H9 (cell line): ENCODE measurements around the gene FDX2. TPM values are rescaled to one million over a fixed set of nuclear protein-coding genes. Genes with fewer than 3 reads are reported as not detected.

Source experiments
- DNase-seq: peaks from one replicate; pipeline ENCODE4 v3.0.0-alpha.2; 2017
- H2AFZ ChIP-seq: one replicate; pipeline ENCODE4 v1.6.1; 2013; ENCODE audit warnings: mild to moderate bottlenecking, low read length, control low read depth, moderate library complexity
- H2AK5ac ChIP-seq: 2 replicates; pipeline ENCODE4 v1.6.1; 2013; ENCODE audit warnings: low read length, control low read depth, mixed read lengths; ENCODE audit not compliant: insufficient read length
- H2BK120ac ChIP-seq: one replicate; pipeline ENCODE4 v1.6.1; 2013; ENCODE audit warnings: low read depth, mild to moderate bottlenecking, low read length, control low read depth, inconsistent platforms; ENCODE audit not compliant: poor library complexity, severe bottlenecking
- H2BK12ac ChIP-seq: 2 replicates; pipeline ENCODE4 v1.6.1; 2013; ENCODE audit warnings: low read length, control low read depth, mixed read lengths, low read depth; ENCODE audit not compliant: insufficient read length
- H2BK15ac ChIP-seq: 2 replicates; pipeline ENCODE4 v1.6.1; 2013; ENCODE audit warnings: low read depth, low read length, control low read depth
- H2BK20ac ChIP-seq: one replicate; pipeline ENCODE4 v1.6.1; 2013; ENCODE audit warnings: low read depth, mild to moderate bottlenecking, low read length, control low read depth, inconsistent platforms; ENCODE audit not compliant: poor library complexity, severe bottlenecking
- H2BK5ac ChIP-seq: 2 replicates; pipeline ENCODE4 v1.6.1; 2013; ENCODE audit warnings: low read length, control low read depth, mixed read lengths; ENCODE audit not compliant: insufficient read length
- H3K14ac ChIP-seq: 2 replicates; pipeline ENCODE4 v1.6.1; 2013; ENCODE audit warnings: low read length, control low read depth; ENCODE audit not compliant: insufficient read depth
- H3K18ac ChIP-seq: 2 replicates; pipeline ENCODE4 v1.6.1; 2013; ENCODE audit warnings: low read depth, mild to moderate bottlenecking, mixed read lengths, low read length, control low read depth; ENCODE audit not compliant: insufficient read length
- H3K23ac ChIP-seq: 2 replicates; pipeline ENCODE4 v1.6.1; 2013; ENCODE audit warnings: low read length, control low read depth, mixed read lengths, low read depth; ENCODE audit not compliant: insufficient read length
- H3K23me2 ChIP-seq: 2 replicates; pipeline ENCODE4 v1.6.1; 2013; ENCODE audit warnings: low read depth, mild to moderate bottlenecking, mixed read lengths, low read length, control low read depth; ENCODE audit not compliant: insufficient read length, poor library complexity, severe bottlenecking
- H3K27ac ChIP-seq: 2 replicates; pipeline ENCODE4 v1.5.1; 2013; ENCODE audit warnings: low read length, control low read depth, mixed read lengths, low read depth; ENCODE audit not compliant: insufficient read length
- H3K27me3 ChIP-seq: 2 replicates; pipeline ENCODE4 v1.6.1; 2013; ENCODE audit warnings: low read length, control low read depth, inconsistent platforms; ENCODE audit not compliant: insufficient read depth
- H3K4ac ChIP-seq: 2 replicates; pipeline ENCODE4 v1.6.1; 2013; ENCODE audit warnings: low read depth, mild to moderate bottlenecking, control low read depth, inconsistent platforms, low read length, moderate library complexity
- H3K4me1 ChIP-seq: 2 replicates; pipeline ENCODE4 v1.6.1; 2013; ENCODE audit warnings: low read length, control low read depth, inconsistent platforms; ENCODE audit not compliant: insufficient read depth
- H3K4me2 ChIP-seq: 2 replicates; pipeline ENCODE4 v1.6.1; 2013; ENCODE audit warnings: low read length, control low read depth, mixed read lengths; ENCODE audit not compliant: insufficient read length, insufficient read depth
- H3K56ac ChIP-seq: 2 replicates; pipeline ENCODE4 v1.6.1; 2013; ENCODE audit warnings: low read depth, mild to moderate bottlenecking, mixed read lengths, low read length, control low read depth; ENCODE audit not compliant: insufficient read length
- H3K79me1 ChIP-seq: 2 replicates; pipeline ENCODE4 v1.6.1; 2013; ENCODE audit warnings: low read depth, mild to moderate bottlenecking, moderate library complexity, low read length, control low read depth, inconsistent platforms; ENCODE audit not compliant: insufficient read depth, poor library complexity, severe bottlenecking
- H3K79me2 ChIP-seq: 2 replicates; pipeline ENCODE4 v1.6.1; 2013; ENCODE audit warnings: low read length, control low read depth, inconsistent platforms; ENCODE audit not compliant: insufficient read depth
- H3K9ac ChIP-seq: 2 replicates; pipeline ENCODE4 v1.6.1; 2013; ENCODE audit warnings: low read length, control low read depth, mixed read lengths; ENCODE audit not compliant: insufficient read length; ENCODE audit errors: extremely low read depth
- H3K9me3 ChIP-seq: one replicate; pipeline ENCODE4 v1.6.1; 2013; ENCODE audit warnings: low read depth, low read length, inconsistent platforms; ENCODE audit not compliant: control insufficient read depth
- H3T11ph ChIP-seq: one replicate; pipeline ENCODE4 v1.6.1; 2013; ENCODE audit warnings: mild to moderate bottlenecking, low read length, control low read depth, inconsistent platforms
- H4K20me1 ChIP-seq: one replicate; pipeline ENCODE4 v1.6.1; 2013; ENCODE audit not compliant: control insufficient read depth, insufficient read length, insufficient read depth
- H4K5ac ChIP-seq: 2 replicates; pipeline ENCODE4 v1.6.1; 2013; ENCODE audit warnings: low read depth, mild to moderate bottlenecking, mixed read lengths, low read length, control low read depth; ENCODE audit not compliant: insufficient read length
- H4K8ac ChIP-seq: replicated peaks from 2 replicates; pipeline ENCODE4 v1.6.1; 2013; ENCODE audit warnings: low read length, control low read depth, mixed read lengths, low read depth; ENCODE audit not compliant: insufficient read length
- H4K91ac ChIP-seq: 2 replicates; pipeline ENCODE4 v1.6.1; 2013; ENCODE audit warnings: low read depth, mild to moderate bottlenecking, moderate library complexity, mixed read lengths, low read length, control low read depth; ENCODE audit not compliant: insufficient read length
- H3K27ac Mint-ChIP-seq, 3 experiments: 2 replicates in 2 of 3; 3 replicates in 1 of 3; pipeline ENCODE4 v1.8.0; 2020 to 2021; ENCODE audit warnings: mixed read lengths in 3 of 3, mild to moderate bottlenecking in 1 of 3, moderate library complexity in 1 of 3
- H3K27me3 Mint-ChIP-seq: 2 replicates; pipeline ENCODE4 v1.8.0; 2021; ENCODE audit warnings: low read depth, mild to moderate bottlenecking, moderate library complexity, mixed read lengths
- H3K36me3 Mint-ChIP-seq, 3 experiments: 2 replicates in 2 of 3; 3 replicates in 1 of 3; pipeline ENCODE4 v1.8.0; 2020 to 2021; ENCODE audit warnings: low read depth in 3 of 3, mixed read lengths in 3 of 3; ENCODE audit not compliant: insufficient read depth in 1 of 3
- H3K4me1 Mint-ChIP-seq, 2 experiments: 2 replicates each; pipeline ENCODE4 v1.8.0; 2020; ENCODE audit warnings: mixed read lengths in 2 of 2
- H3K4me3 Mint-ChIP-seq, 2 experiments: 2 replicates in 1 of 2; 3 replicates in 1 of 2; pipeline ENCODE4 v1.8.0; 2020 to 2021; ENCODE audit warnings: mild to moderate bottlenecking in 2 of 2, mixed read lengths in 2 of 2, moderate library complexity in 1 of 2
- H3K9me3 Mint-ChIP-seq, 2 experiments: 2 replicates in 1 of 2; 3 replicates in 1 of 2; pipeline ENCODE4 v1.8.0; 2020; ENCODE audit warnings: mild to moderate bottlenecking in 2 of 2, mixed read lengths in 2 of 2, moderate library complexity in 1 of 2
- WGBS: extraction: QIAGEN DNeasy Blood & Tissue Kit; methylation state at CpG from one replicate; pipeline ENCODE4 v1.1.7; 2013; ENCODE audit warnings: missing lambda C conversion rate, low lambda C conversion rate, mixed read lengths; ENCODE audit not compliant: insufficient read length; ENCODE audit errors: extremely low coverage; 5-methylcytosine and 5-hydroxymethylcytosine counted together
- total RNA-seq: library from RNA; stranded (reverse); gene quantifications from 2 replicates; pipeline ENCODE4 v1.2.1, GENCODE V29; 2021
- TF ChIP-seq, protein P1 (sequence below): fragments of 200-600 bp; sonication (generic); conservative IDR thresholded peaks from 3 replicates; pipeline ENCODE4 v1.8.0; 2021; ENCODE audit warnings: antibody characterized with exemption, mild to moderate bottlenecking

The FDX2 gene
- total RNA-seq, 1 experiment from 2014 or later: 27.7 TPM

DNA sequence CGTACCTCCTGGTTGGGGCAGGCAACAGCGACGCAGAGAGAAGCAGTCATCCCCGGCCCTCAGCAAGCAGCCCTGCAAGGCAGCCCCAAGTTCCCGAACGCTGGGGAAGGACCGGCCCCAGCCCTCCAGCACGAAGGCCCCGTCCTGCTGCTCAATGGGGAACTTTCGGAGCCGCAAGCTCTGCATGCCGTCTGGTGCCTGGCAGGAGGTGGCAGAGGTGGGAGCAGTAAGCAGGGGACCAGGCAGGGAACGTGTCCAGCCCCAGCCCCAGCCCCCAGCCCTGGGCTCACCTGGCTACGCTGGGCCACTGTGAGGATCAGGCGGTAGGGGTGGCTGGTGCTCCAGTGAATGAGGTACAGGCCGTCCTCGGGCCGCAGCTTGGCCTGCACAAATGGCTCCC, 46.4 kb upstream of the FDX2 start:
- no peak for DNase-seq
- no peak overlapping the region for H4K8ac ChIP-seq
- no peak overlapping the region for H4K5ac ChIP-seq
- no peak overlapping the region for H2BK20ac ChIP-seq
- H2AK5ac ChIP-seq: no peak overlapping the region
- no CpG with 5 or more reads among the region's 18 CpGs for WGBS
- Mint-ChIP-seq H3K9me3 (no peaks in the 10 kb centered on the region), H3K4me1 (no peaks in the 10 kb centered on the region), H3K27me3 (no peaks in the 10 kb centered on the region; the same call in 1 of the 2 replicates), H3K27ac (peak overlapping the region in 2 of 3 experiments; percentile 23 to 72; a peak in 1 of 7 replicates), H3K36me3 (peaks cover 7 to 53% (median 40%) of the 10 kb centered on the region in 3 experiments; a peak in 6 of 7 replicates), H3K4me3 (no peak overlapping the region)
- no peak overlapping the region for H3K56ac ChIP-seq
- no peak overlapping the region for H2BK15ac ChIP-seq
- H4K20me1 ChIP-seq: no peaks in the 10 kb centered on the region
- no peak overlapping the region for H3K23ac ChIP-seq
- H2BK120ac ChIP-seq: no peak overlapping the region
- no peaks in the 10 kb centered on the region for H3K23me2 ChIP-seq
- H3K14ac ChIP-seq: no peak overlapping the region
- H3K27me3 ChIP-seq: no peaks in the 10 kb centered on the region
- H2BK12ac ChIP-seq: no peak overlapping the region
- no peaks in the 10 kb centered on the region for H3K9me3 ChIP-seq
- H3K4ac ChIP-seq: no peak overlapping the region
- no peak overlapping the region for H3K27ac ChIP-seq
- H3K9ac ChIP-seq: no peak overlapping the region
- no peak overlapping the region for H3K18ac ChIP-seq
- H2AFZ ChIP-seq: no peak overlapping the region
- H3K4me1 ChIP-seq: no peaks in the 10 kb centered on the region
- no peak overlapping the region for H3T11ph ChIP-seq
- H3K79me2 ChIP-seq: no peaks in the 10 kb centered on the region
- H4K91ac ChIP-seq: no peak overlapping the region
- no peaks in the 10 kb centered on the region for H3K79me1 ChIP-seq
- TF ChIP-seq, protein P1, sequence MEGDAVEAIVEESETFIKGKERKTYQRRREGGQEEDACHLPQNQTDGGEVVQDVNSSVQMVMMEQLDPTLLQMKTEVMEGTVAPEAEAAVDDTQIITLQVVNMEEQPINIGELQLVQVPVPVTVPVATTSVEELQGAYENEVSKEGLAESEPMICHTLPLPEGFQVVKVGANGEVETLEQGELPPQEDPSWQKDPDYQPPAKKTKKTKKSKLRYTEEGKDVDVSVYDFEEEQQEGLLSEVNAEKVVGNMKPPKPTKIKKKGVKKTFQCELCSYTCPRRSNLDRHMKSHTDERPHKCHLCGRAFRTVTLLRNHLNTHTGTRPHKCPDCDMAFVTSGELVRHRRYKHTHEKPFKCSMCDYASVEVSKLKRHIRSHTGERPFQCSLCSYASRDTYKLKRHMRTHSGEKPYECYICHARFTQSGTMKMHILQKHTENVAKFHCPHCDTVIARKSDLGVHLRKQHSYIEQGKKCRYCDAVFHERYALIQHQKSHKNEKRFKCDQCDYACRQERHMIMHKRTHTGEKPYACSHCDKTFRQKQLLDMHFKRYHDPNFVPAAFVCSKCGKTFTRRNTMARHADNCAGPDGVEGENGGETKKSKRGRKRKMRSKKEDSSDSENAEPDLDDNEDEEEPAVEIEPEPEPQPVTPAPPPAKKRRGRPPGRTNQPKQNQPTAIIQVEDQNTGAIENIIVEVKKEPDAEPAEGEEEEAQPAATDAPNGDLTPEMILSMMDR: no peak
- no peak overlapping the region for H2BK5ac ChIP-seq
- no peak overlapping the region for H3K4me2 ChIP-seq
